ENCODE measurements around the gene SCML1.

SCML1 gene

GRCh38 chrX:17788956-17789562 is 51.8 kb downstream of the SCML1 start:
- TF ChIP-seq POLR2A (IDR thresholded peaks at IDR 0.05; ENCODE audit: low read depth, low read length) = no peak
- DNase-seq (ENCODE audit: insufficient read length, low spot score) = no peak
- FAIRE-seq = no peak

- DNase-seq (ENCODE audit: insufficient read length, low spot score) (no peak), FAIRE-seq (no peak)
- TF ChIP-seq POLR2A (IDR thresholded peaks at IDR 0.05; ENCODE audit: low read depth, low read length) = no peak
Measured at GRCh38 chrX:17792826-17793225, 55.5 kb downstream of the SCML1 start.

- FAIRE-seq (no peak), DNase-seq (ENCODE audit: insufficient read length, low spot score) (no peak)
- no peak for TF ChIP-seq POLR2A (IDR thresholded peaks at IDR 0.05; ENCODE audit: low read depth, low read length)
Measured at GRCh38 chrX:17798921-17799320, 61.6 kb downstream of the SCML1 start.

- DNase-seq (ENCODE audit: insufficient read length, low spot score) = no peak
- FAIRE-seq = no peak
Measured at GRCh38 chrX:17801431-17801830, 64.1 kb downstream of the SCML1 start.

GRCh38 chrX:17802756-17803155 is 65.5 kb downstream of the SCML1 start:
- no peak for TF ChIP-seq POLR2A (IDR thresholded peaks at IDR 0.05; ENCODE audit: low read depth, low read length)
- DNase-seq (ENCODE audit: insufficient read length, low spot score) (no peak), FAIRE-seq (no peak)

More at GRCh38 chrX:17801431-17801830, 64.1 kb downstream of the SCML1 start:
- no peak for TF ChIP-seq POLR2A (IDR thresholded peaks at IDR 0.05; ENCODE audit: low read depth, low read length)

- no peak for TF ChIP-seq POLR2A (IDR thresholded peaks at IDR 0.05; ENCODE audit: low read depth, low read length)
- DNase-seq (ENCODE audit: insufficient read length, low spot score) (no peak), FAIRE-seq (no peak)
Measured at GRCh38 chrX:17803449-17803848, 66.2 kb downstream of the SCML1 start.

Data from H54 (cell line).